LNCAP (cell line): ENCODE measurements around the gene GMNN.

Experiments used
- TF ChIP-seq, protein P1 (sequence below): fragments of 450-650 bp; IDR thresholded peaks from 2 replicates; pipeline ENCODE4 v1.5.1; 2017; ENCODE audit warnings: mild to moderate bottlenecking

Gene GMNN

DNA sequence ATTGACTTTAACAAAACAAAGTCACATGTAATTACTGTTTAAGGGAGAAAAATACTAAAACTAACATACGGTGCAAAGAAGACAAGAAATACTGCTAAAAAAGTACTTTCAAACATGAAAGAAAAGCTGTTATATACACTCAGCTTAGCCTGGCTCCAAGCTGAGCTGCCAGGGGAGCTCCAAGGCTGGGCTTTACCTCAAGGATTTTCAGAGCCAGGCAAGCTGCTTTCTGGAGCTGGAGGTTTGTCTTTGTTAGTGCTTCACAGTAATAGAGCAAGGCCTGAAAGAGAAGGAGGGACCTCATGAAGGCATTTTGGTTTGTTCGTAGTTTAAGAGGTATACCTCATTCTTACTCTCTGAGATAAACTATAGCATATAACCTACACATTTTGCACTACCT is 43.6 kb downstream of the GMNN start:
- TF ChIP-seq, protein P1, sequence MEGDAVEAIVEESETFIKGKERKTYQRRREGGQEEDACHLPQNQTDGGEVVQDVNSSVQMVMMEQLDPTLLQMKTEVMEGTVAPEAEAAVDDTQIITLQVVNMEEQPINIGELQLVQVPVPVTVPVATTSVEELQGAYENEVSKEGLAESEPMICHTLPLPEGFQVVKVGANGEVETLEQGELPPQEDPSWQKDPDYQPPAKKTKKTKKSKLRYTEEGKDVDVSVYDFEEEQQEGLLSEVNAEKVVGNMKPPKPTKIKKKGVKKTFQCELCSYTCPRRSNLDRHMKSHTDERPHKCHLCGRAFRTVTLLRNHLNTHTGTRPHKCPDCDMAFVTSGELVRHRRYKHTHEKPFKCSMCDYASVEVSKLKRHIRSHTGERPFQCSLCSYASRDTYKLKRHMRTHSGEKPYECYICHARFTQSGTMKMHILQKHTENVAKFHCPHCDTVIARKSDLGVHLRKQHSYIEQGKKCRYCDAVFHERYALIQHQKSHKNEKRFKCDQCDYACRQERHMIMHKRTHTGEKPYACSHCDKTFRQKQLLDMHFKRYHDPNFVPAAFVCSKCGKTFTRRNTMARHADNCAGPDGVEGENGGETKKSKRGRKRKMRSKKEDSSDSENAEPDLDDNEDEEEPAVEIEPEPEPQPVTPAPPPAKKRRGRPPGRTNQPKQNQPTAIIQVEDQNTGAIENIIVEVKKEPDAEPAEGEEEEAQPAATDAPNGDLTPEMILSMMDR = no peak

DNA sequence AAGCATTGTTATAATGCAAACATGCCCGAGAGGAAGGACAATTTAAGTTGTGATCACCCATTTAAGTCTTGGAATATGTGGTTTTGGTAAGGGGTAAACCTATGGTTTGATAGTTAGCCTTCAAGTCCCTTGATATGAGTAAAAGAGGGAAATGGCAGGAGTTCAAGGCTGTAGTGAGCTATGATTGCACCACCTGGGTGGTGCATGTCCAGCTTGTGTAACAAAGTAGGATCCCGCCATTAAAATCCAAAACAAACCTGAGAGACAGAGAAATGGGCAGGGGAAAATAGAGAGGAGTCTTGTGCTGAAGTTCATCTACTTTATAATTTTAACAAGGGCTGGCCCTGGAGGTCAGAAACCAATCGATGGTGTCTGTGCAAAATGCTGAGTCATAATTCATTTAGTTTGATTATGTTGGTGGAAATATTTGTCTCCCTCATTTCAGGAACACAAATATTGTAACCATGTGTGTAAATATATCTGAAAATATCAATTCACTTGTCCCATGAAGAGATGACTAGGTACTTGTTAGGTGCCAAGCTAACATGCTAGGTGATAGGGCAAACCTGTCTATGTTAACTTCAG is 47.2 kb downstream of the GMNN start:
- TF ChIP-seq, protein P1 = no peak

DNA sequence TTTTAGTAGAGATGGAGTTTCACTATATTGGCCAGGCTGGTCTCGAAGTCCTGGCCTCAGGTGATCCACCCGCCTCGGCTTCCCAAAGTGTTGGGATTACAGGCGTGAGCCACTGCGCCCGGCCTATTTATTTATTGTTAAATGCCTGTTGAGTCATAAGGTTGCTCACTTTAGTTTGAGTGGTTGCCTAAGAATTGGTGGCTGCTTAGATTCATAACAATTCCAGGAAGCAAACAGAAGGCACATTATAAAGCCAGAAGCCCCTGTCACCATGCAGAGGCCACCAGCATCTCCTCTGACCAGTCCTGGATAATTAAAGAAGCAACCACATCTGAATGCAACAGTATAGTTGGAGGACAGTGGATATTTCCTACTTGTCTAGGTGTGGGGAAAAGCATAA is 48.0 kb downstream of the GMNN start:
- TF ChIP-seq, protein P1 = no peak

- TF ChIP-seq, protein P1 = no peak
These were observed 48.4 kb downstream of the GMNN start for GRCh38 chr6:24823185-24823584.

DNA sequence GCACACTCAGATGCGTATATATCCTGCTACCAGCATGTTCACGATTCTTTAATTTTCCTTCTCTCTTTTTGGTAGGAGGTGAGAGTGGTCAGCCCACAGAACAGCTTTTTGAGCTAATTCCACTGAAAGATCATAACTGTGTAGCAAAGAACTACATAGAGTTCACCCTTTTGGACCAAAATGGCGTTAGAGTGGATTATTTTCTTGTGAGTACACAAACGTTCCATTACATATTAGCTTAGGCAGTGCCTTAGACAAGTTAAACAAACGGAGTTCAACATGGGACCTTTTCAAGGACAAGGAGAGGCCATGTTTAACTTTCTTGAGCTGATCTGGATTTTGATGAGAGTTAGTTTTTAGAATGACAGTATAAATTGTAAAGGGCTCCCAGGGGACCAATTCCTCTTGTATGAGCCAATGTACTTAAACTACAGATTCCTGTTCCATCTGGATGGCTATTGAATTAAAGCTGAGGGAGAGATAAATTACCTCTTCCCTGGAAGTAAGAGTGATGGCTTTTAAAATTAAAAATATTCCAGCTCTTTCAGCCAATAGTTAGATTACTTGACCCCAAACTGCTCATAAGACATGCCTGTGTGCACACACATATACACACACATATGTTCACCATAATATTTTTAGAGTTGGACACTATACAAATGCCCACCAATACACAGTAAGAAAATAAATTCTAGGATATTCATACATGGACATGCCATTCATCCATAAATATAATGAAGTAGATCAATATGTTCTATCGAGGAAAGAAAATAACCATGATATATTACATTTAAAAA is 49.6 kb downstream of the GMNN start:
- TF ChIP-seq, protein P1 = no peak

DNA sequence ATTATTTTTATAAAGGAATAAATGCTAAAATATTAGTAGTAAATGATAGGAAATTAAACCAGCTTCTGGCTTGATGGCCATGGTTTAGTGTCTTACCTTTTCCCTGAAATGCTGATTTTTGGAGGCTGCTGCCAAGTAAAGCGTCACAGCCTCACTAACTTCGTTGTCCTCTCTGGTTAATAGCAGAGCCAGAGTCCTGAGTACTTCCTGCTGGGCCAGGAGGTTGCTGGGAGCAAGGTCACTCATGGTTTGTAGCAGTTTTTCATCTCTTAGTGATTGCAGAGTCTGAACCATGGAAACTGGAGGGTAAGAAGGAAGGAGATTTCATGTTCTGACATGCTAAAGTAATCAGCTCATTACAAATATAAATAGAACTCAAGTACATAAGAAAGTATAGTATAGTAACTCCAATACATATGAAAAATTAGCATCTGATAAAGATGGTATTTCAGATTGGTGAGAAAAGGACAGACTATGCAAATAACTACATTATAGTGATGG is 50.4 kb downstream of the GMNN start:
- TF ChIP-seq, protein P1 = no peak

DNA sequence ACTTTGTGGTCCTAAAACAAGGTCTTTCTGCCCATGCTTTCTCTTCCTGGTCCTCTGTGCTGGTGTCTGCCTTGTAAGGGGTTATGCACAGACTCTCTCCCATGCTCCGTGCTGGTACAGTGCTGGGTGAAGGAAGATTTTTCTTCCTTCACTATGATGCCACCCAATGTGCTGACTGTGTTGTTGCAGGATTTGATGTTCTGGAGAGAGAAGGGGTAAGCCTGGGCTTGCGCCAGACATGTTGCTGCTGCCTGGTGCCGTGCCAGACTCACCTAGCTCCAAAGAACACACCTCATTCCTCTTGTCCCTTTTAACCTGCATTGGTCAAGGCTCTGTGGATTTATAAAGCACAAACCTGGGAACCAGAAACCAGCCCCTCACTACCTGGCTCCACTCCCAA is 52.4 kb downstream of the GMNN start:
- TF ChIP-seq, protein P1 = no peak
